GM10847 (cell line): ENCODE data around the gene PTGR3.

ENCODE experiments used
- POLR2A ChIP-seq: IDR thresholded peaks from 2 replicates; pipeline ENCODE4 v1.6.1; 2011; ENCODE audit not compliant: insufficient read length; ENCODE audit errors: extremely low read depth

PTGR3 gene

GRCh38 chr18:75223687-75224347, 14.9 kb upstream of the PTGR3 start:
- no peak for TF ChIP-seq POLR2A

GRCh38 chr18:75222407-75222806, 13.5 kb upstream of the PTGR3 start:
- no peak for TF ChIP-seq POLR2A

GRCh38 chr18:75221897-75222296, 13.0 kb upstream of the PTGR3 start:
- no peak for TF ChIP-seq POLR2A

DNA sequence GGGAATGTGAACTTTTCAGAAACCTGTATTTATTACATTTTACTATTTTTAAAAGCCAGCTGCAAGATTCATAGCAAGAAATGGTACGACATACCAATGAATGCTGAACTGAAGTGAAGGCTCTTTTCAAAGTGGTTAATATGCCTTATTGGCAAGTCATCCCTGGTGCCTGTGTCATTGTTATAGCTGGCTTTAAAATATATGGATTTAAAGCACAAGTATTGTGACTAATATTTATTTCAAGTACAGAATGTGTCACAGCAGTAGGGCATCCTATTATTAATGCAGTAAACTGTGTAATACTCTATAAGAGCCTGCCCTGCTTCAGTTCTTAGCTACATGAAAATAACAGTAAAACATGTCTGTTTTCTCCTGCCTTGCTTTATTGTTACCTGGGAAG, 12.5 kb upstream of the PTGR3 start:
- no peak for TF ChIP-seq POLR2A

GRCh38 chr18:75220551-75221355, 11.8 kb upstream of the PTGR3 start:
- no peak for TF ChIP-seq POLR2A

DNA sequence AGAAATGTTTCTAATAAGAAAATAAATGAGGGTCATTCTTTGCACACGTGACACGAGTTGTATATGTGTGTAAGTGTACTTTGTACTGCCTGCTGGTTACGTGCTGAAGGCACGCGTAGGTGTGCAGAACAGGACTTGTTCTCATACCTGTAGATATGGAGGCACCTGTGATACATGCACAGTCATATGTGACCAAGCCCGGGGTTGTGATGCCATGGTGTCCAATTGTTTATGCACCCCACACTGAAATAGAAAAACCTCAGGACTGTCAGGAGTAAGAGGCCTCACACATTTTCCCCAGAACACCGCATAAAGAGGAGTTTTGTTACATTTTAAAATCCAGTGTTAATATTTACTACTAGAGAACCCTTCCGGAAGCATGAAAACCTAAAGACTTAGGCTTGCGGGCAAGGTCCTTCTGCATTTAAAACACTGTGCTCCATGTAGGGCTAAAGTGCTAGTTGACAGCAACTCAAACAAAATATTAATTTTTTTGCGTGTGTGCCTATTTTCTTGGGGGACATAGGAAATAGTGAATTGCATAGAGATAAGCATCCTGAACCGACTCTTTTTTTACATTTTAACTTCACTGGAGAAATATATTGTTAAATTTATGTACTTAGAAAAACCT, 10.9 kb upstream of the PTGR3 start:
- no peak for TF ChIP-seq POLR2A

DNA sequence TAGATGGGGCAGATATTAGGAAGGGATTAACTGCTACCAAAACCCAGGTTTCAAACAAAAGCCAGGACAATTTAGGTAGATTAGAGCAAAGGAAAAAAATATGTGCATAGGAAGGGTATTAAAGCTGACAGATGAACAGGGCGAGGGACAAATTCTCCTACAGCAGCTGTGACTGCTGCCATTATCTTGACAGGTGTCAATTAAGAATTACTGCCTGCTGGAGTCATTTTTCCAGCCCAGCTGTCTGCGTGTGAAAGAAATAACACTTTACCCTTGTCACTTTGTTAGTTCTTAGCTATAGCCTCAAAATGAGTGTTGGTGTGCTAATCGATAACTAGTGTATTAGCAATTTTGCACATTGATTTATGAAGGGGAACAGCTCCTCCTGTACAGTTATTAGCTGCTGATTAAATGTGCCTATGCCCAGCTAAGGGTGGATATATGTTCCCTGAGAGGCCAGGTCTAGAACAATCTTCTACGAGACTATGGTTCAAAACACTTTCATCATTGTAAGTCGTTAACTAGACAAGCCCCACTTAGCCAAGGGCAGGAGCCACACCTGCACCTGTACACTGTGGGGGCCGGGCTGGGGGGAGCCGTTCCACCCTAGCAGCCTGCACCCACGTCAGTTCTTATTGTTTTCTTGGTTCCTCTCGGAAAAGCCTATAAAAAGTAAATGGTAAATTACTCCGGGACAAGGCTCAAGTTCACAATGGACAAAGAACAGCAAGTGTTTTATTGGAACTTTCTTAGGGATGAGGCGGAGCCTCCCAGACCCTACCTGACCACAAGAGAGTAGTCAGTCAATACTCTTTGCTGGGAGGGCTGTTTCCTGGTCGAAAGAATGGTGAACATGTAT, 9.4 kb upstream of the PTGR3 start:
- TF ChIP-seq POLR2A = no peak

DNA sequence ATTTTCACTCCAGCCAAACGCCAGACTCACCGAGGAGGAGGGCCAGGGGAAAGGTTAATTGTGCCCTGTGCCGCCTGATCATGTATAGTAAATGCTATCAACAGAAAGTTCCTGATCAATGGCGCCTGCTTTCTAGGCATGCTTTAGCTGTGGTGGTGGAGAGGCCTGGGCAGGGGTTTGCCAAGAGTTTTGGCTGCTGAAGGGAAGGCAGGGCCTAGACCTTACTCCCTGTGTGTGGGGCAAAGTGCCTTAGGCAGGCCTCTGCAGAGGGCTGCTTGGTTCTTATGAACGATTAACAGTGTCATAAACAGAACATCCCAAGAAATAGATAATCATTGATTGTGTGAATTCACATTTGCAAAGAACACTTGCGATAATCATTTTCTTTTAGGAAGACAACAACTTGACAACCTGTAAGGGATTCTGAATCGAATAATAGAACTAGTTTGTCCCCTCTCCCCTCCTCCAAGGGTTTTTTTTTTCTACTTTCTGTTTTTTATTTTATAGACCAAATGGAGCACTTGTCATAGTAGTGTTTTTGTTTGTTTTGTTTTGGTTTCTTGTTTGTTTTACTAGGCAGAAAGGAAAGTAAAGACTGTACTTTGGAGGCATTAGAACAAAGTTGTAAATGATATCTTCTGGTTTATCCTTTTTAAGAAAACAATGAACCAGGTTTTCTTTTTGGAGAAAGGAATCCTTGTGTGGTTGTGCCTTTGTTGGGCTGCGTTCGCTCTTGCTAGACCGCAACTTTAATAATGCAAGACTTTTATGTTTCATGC, 8.2 kb upstream of the PTGR3 start:
- no peak for TF ChIP-seq POLR2A

GRCh38 chr18:75216212-75216910, 7.4 kb upstream of the PTGR3 start:
- no peak for TF ChIP-seq POLR2A

GRCh38 chr18:75215663-75216062, 6.7 kb upstream of the PTGR3 start:
- TF ChIP-seq POLR2A = no peak

- no peak for TF ChIP-seq POLR2A
Observed at GRCh38 chr18:75214766-75215510, 6.0 kb upstream of the PTGR3 start.

GRCh38 chr18:75214332-75214690, 5.4 kb upstream of the PTGR3 start:
- TF ChIP-seq POLR2A = no peak

GRCh38 chr18:75213611-75214331, 4.8 kb upstream of the PTGR3 start:
- TF ChIP-seq POLR2A = no peak

DNA sequence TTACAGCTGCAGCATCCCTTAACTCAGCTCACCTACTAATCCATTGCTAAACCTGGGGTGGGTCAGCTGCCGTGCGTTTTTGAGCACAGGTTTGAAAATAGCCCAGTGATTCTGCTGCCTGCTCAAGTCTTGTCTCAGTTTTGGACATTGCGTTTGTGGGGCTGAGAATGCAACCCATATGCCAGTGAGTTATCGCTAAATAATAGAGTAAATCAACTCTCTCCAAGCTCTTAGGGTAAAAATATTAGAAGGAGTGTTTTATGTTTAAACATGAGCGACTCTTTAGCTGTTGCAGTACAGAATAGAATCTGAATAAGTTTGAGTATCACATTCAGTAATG, 3.8 kb upstream of the PTGR3 start:
- no peak for TF ChIP-seq POLR2A
